T-helper 17 cell (primary cell): ENCODE results near the gene DDX20. TPM values are rescaled to one million over a fixed set of nuclear protein-coding genes. Genes with fewer than 3 reads are reported as not detected.
"Not testable (repeated sequence)": the region's sequence is repeated elsewhere in the genome, so short reads cannot be mapped to it uniquely, and the experiment has no call there.

Experiments
- ATAC-seq: fragments of 150-1000 bp; cut with Tn5 transposase; 2 replicates; pipeline ENCODE4 v1.10.0; 2021; ENCODE audit warnings: mild to moderate bottlenecking, moderate library complexity
- DNase-seq, 3 donors: peaks; one replicate each; pipeline versions ENCODE4 v3.0.0 to v3.0.0-alpha.2; 2020 to 2021
- H3K9me3 ChIP-seq: one replicate; pipeline ENCODE4 v1.7.0; 2013; ENCODE audit warnings: low read length, mild to moderate bottlenecking; ENCODE audit not compliant: control insufficient read depth, poor library complexity, severe bottlenecking
- H3K27ac Mint-ChIP-seq: one replicate; pipeline ENCODE4 v1.8.0; 2022; ENCODE audit warnings: mild to moderate bottlenecking, moderate library complexity, mixed read lengths
- H3K27me3 Mint-ChIP-seq: one replicate; pipeline ENCODE4 v1.8.0; 2022; ENCODE audit warnings: mixed read lengths
- H3K36me3 Mint-ChIP-seq: one replicate; pipeline ENCODE4 v1.8.0; 2022; ENCODE audit warnings: low read depth, mixed read lengths
- H3K4me1 Mint-ChIP-seq: one replicate; pipeline ENCODE4 v1.8.0; 2022; ENCODE audit warnings: mild to moderate bottlenecking, mixed read lengths
- H3K4me3 Mint-ChIP-seq: one replicate; pipeline ENCODE4 v1.8.0; 2022; ENCODE audit warnings: mild to moderate bottlenecking, moderate library complexity, mixed read lengths
- total RNA-seq, 4 donors: library from RNA in 2 of 4; stranded (reverse) in 2 of 4; gene quantifications; one replicate each; pipeline ENCODE4 v1.2.3 and lab custom pipeline; 2022 to 2026

The DDX20 gene
- total RNA-seq, 2 donors from 2014 or later = 20.6 to 24.7 TPM

DNA sequence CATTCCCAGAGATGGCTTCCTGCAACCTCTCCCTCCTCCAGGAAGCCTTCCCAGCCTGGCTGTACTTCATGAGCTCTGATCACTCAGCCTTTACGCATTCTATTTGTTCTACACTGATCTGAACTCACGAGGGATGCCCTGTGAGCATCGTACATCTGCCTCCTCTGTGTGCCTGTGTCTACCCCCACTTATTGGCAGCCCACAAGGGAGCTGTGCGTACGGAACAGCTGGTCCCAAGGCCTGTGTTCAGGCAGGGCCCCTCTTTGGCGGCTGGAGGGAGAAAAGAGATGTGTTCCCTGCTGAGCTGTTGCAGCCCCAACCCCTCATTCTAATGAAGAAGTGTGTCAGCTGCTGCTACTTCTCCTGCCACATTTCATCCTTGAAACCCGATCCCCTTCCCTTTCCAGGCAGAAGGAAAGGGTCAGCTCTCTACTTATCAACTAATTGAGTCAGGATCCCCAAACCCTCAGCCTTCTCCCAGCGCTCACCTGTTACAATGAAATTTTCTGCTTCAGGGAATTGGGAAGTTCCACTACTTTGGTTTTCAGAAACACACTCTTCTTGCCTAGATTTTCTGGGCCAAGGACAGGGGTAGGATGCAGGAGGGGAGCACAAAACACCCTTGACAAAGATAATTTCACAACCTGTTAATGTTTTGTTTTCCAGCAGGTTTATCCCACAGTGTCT lies 19.7 kb upstream of the DDX20 start:
- no peak for ATAC-seq
- Mint-ChIP-seq H3K27ac (no peak overlapping the region), H3K27me3 (peaks cover 17% of the 10 kb centered on the region), H3K36me3 (peaks cover 3% of the 10 kb centered on the region), H3K4me3 (no peak overlapping the region), H3K4me1 (peaks cover 26% of the 10 kb centered on the region)
- DNase-seq = no peak
- H3K9me3 ChIP-seq = no peaks in the 10 kb centered on the region

DNA sequence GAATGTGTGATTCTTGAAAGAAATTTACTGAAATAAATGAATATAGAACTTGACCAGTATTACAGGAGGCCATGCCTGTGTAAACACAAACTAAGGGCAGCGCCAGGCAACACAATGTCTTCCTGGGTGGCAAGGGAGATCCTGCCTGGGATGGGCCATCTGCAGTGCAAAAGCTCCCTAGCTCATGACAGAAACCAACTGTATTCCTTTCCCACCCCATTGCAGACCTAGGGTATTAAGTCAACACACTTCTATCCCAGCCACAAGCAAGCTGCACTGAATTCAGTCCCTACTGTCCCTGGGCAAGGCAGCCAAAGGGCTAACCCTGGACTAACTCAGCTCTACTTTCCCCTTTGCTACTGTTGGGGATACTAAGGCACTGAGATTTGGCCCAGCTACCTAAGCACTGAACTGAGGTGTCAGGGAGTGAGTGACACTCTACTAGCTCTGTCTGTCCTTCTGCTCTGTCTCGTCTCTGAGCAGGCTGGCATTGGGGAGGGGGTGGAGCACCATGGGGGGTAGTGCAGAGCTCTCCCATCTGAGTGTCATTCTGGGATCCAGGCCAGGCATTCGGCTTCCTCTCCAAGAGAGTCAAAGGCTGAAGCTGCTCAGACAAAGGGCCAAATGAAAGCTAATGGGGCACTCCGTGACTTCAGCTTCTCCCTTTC lies 19.0 kb upstream of the DDX20 start:
- no peak overlapping the region for H3K4me3 Mint-ChIP-seq
- ATAC-seq = no peak
- peaks cover 20% of the 10 kb centered on the region for H3K27me3 Mint-ChIP-seq
- no peaks in the 10 kb centered on the region for H3K9me3 ChIP-seq
- no peak for DNase-seq
- H3K36me3 Mint-ChIP-seq = peaks cover 3% of the 10 kb centered on the region
- peaks cover 27% of the 10 kb centered on the region for H3K4me1 Mint-ChIP-seq
- H3K27ac Mint-ChIP-seq = no peak overlapping the region

DNA sequence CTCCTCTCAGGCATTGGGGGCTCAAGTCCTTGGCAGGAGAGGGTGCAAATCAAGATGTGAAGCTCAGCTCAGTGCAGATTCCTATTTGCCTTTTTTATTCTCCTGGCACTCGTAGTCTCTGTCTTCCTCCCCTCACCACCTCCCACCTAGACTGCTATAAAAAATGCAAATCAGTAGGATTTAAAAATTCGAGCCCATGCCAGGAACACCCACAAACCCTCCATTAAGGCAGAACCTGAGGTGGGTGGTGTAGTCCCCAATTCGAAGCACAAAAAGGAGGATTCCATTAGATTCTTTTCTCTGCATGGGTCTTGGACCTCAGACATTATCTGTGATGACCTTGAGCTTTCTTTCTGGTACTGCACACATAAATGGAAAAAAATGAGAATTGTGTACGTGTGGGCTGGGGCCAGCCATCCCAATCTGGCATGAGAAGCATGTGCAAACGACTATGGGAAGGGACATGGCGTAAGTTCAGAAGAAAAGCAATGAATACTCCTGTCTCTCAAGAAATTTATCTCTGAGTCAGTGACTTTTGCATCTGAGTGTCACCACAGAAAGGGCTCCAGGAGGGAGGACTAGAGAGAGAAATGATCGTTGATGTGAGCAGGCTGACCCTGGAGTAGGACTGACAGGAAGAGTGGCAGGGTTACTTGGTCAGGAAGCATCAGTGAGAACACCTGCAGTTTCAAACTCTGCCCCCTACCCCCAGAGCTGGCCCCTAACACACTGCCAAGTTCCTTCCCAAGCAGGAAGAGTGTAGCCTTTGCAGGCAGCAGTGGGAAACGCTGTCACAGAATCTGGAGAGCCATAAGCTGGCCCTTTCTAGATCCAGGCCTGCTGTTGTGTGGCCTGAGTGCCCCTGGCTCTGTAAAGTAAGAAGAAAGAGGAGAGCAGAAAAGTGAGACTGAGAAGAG lies 18.2 kb upstream of the DDX20 start:
- Mint-ChIP-seq H3K4me3 (peak overlapping the region; percentile 96), H3K4me1 (peaks cover 27% of the 10 kb centered on the region), H3K36me3 (peaks cover 3% of the 10 kb centered on the region), H3K27me3 (peaks cover 23% of the 10 kb centered on the region), H3K27ac (no peak overlapping the region)
- H3K9me3 ChIP-seq = no peaks in the 10 kb centered on the region
- ATAC-seq (no peak), DNase-seq (no peak)

DNA sequence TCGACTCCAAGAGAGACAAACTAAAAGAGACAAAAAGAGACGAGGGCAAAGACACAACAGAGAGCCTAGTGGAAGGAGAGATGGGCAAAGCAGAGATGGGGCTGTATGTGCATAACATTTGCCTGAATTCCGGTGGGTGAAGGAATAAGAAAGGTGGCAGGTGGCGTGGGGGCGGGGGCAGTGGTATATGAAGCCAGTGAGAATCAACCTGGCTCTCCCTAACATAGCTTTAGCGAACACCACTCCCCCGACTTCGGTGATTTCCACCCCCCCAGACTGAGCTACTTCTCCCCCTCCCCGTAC lies 17.6 kb upstream of the DDX20 start:
- no peak for DNase-seq
- Mint-ChIP-seq H3K27ac (peak overlapping the region; percentile 9), H3K36me3 (peaks cover 3% of the 10 kb centered on the region), H3K4me3 (peak overlapping the region; percentile 96), H3K27me3 (peaks cover 24% of the 10 kb centered on the region), H3K4me1 (peaks cover 25% of the 10 kb centered on the region)
- no peaks in the 10 kb centered on the region for H3K9me3 ChIP-seq
- peak; percentile 59 for ATAC-seq

DNA sequence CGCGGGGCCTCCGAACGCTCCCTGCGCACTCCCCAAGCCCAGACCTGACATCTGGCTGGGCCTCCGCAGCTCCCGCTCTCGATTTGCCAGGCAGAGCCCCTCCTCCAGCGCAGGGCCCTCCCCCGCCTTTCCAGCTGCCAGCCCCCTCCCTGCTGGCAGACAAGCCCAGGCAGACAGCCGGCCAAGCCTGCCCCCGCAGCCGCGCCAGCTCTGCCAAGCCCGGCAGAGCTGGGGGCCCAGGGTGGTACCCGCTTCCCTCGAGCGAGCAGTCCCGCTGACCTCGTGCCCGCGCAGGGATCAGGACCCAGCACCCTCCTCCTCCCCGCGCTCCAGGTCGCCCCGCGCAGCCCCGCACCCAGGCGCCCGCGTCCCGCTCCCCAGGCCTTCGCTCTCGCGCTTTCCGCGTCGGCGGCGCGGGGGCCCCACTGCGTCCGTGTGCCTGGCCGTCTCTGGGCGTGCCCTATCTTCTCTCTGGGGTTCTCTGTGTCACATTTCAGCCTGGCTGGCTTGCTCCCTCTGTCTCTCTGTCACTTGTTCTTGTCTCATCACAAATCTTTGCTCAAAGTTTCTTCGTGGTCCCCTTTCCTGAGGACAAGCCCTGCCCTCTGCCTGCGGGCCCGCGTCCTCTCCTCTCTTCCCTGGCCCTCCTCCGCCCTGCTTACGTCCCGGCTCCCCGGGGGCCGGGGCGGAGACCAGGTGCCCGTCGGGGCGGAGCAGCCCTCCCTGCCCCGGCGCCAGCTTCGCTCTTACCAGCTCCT lies 17.1 kb upstream of the DDX20 start:
- no peaks in the 10 kb centered on the region for H3K9me3 ChIP-seq
- peaks cover 24% of the 10 kb centered on the region for H3K27me3 Mint-ChIP-seq
- H3K4me3 Mint-ChIP-seq = peak overlapping the region; percentile 96
- H3K4me1 Mint-ChIP-seq = peaks cover 21% of the 10 kb centered on the region
- peak overlapping the region; percentile 9 for H3K27ac Mint-ChIP-seq
- H3K36me3 Mint-ChIP-seq = peaks cover 3% of the 10 kb centered on the region
- DNase-seq = peak; percentile 34 to 52 (median 37)
- ATAC-seq = peak; percentile 59

DNA sequence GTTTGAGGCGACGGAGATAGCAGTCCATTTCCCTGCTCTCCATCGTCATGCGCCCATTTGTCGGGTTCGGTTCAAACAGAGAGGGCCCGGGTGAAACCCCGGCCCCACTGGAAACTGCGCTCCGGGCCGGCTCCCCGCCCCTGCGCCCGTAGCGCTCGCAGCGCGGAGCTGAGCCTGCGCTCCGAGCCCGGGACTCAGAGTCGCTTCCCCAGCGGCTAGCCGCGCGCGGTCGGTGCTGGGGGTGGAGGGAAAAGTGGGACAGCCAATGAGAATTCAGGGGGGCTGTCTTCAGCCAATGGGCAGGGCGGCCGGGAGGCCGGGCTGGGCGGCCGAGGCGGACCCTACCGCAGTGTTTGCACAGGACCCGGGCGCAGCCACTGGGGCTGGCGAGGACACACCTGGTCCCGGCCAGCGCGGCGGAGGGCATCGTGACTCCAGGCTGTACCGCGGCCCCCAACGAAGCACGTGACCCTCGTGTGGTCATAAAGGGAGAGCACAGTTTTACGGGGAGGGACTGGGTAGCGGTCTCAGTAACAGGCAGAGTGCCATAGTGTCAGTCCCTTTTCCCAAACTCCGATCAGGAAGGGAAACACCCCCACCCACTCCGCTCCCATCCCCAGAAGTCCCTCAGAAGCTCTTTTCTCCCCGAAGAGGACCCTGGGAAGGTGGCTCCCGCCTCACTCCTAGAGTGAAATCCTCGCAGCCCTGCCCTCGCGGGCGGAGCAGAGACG lies 16.3 kb upstream of the DDX20 start, which contains the start of gene INKA2:
Gene INKA2, minus strand, starts transcription at position 202 of the 731 bp plus-strand sequence. Its CDS starts 153 bp downstream, at position 49.
- Mint-ChIP-seq H3K27ac (peak within 1 kb of the TSS; percentile 63), H3K4me3 (peak within 1 kb of the TSS; percentile 96), H3K4me1 (peaks cover 21% of the 10 kb centered on the region), H3K36me3 (peaks cover 3% of the 10 kb centered on the region), H3K27me3 (peaks cover 24% of the 10 kb centered on the region)
- DNase-seq = peak; percentile 39 to 57 (median 50)
- peak; percentile 72 for ATAC-seq
- H3K9me3 ChIP-seq = no peaks in the 10 kb centered on the region

DNA sequence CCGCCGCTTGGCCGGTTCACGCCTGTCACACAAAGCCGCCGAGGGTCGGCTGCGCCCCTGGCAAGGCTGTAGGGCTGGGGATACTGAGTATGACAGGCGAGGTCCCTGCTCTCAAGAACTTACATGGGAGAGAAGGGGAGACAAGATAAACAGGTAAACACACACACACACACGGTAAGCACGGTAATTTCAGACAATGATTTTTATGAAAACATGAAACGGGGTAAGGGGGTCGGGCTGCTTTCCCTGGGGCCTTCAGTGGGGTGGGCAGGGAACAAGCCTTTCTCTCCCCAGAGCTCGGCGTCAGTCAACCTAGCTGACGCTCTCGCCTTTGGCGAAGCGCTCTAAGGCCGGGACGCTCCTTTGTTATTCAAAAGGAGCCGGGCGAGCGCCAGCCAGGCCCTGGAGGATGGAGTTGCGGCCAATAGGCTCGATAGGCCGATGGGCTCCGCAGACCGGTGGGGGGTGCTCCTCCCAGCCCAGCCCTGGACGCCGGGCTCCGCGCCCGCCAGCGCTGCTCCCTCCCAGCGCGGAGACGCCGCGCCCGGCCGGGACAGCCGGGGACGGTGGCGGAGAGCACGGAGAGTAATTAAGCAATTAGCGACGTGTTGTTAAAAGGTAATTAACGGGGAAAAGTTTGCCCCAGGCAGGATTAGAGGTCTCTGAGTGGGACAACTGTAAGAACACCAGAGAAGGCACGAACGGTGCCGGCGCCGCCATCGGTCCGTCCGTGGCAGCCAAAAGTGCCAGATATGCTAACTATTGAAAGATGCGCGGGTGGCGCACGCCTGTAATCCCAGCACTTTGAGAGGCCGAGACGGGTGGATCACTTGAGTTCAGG lies 15.6 kb upstream of the DDX20 start:
- Mint-ChIP-seq H3K27ac (peak overlapping the region; percentile 63), H3K27me3 (peaks cover 24% of the 10 kb centered on the region), H3K4me3 (peak overlapping the region; percentile 96), H3K4me1 (peaks cover 21% of the 10 kb centered on the region), H3K36me3 (peaks cover 3% of the 10 kb centered on the region)
- DNase-seq (no peak), ATAC-seq (peak; percentile 24)
- no peaks in the 10 kb centered on the region for H3K9me3 ChIP-seq

DNA sequence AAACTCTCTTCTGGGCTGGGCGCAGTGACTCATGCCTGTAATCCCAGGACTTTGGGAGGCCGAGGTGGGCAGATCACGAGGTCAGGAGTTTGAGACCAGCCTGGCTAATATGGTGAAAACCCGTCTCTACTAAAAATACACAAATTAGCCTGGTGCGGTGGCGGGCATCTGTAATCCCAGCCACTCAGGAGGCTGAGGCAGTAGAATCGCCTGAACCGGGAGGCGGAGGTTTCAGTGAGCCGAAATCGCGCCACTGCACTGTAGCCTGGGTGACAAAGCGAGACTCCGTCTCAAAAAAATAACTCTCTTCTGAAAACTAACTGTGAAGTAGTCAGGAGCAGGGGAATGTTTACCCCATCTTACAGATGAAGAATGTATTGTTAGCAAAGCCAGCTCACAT lies 13.4 kb upstream of the DDX20 start:
- H3K9me3 ChIP-seq, DNase-seq, H3K4me3 Mint-ChIP-seq, ATAC-seq, H3K36me3 Mint-ChIP-seq, H3K27ac Mint-ChIP-seq: not testable (repeated sequence)
- H3K4me1 Mint-ChIP-seq = peaks cover 21% of the 10 kb centered on the region
- peaks cover 22% of the 10 kb centered on the region for H3K27me3 Mint-ChIP-seq

DNA sequence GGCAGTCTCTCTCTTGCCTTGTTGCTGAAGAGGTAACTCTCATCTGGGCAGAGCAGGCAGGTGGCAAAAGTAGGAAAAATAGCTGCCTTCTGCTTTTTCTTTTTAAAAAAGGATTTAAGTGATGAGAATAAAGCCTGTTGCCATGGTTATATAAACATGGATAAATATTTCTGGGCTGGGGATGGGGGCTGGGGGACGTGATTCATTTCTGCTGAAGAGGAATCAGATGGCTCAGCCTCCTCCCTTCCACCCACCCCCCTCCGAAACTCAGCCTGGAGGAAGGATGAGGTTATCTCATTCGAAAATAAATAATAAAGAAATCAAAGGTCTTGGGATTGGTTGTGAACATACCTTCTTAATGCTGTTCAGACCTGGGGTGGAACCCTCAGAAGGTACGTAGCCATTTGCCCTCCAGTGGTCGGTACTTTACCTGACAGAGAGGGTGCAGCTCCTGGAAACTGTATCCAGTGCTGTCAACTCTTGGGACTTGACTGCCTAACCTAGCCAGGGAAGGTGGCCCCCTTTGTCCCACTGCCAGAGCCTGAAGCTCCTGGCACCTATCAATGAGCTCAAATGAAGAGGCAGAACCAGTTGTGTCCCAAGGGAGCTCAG lies 12.7 kb upstream of the DDX20 start:
- Mint-ChIP-seq H3K4me1 (peaks cover 17% of the 10 kb centered on the region), H3K36me3 (peaks cover 3% of the 10 kb centered on the region), H3K27ac (no peak overlapping the region), H3K27me3 (peaks cover 15% of the 10 kb centered on the region), H3K4me3 (no peak overlapping the region)
- no peak for DNase-seq
- no peak for ATAC-seq
- no peaks in the 10 kb centered on the region for H3K9me3 ChIP-seq

DNA sequence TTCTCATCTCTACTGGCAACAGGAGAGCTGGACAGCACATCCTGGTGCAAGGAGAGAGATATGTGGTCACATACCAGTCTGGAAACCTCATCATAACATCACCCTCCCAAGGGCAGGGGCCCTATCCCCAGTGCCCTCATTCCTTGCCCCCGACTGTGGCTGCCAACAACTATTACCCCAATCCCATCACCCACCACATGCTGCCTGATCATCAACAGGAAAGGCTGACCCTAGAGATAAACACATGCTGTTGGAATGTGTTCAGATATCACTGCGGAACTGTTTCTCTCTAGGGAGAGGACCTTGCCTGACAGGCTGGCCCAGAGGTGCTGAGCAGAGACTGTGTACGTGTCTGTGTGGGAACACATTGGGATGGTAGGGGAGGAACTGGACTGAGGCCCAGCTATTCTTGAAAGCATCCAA lies 12.0 kb upstream of the DDX20 start:
- no peak overlapping the region for H3K27ac Mint-ChIP-seq
- no peak for ATAC-seq
- H3K36me3 Mint-ChIP-seq = peaks cover 2% of the 10 kb centered on the region
- peaks cover 15% of the 10 kb centered on the region for H3K4me1 Mint-ChIP-seq
- H3K27me3 Mint-ChIP-seq = peaks cover 15% of the 10 kb centered on the region
- no peak overlapping the region for H3K4me3 Mint-ChIP-seq
- no peaks in the 10 kb centered on the region for H3K9me3 ChIP-seq
- no peak for DNase-seq
